PFSK-1 (cell line): Measurements from ENCODE around the gene PRKRIP1.

Source experiments
- FOXP2 ChIP-seq: optimal IDR thresholded peaks from 2 replicates; pipeline ENCODE3; 2011; ENCODE audit warnings: borderline replicate concordance, control low read depth, inconsistent platforms; ENCODE audit not compliant: insufficient read depth; ENCODE audit errors: extremely low read length, extremely low read depth
- POLR2AphosphoS5 ChIP-seq: IDR thresholded peaks from 2 replicates; pipeline ENCODE4 v1.6.1; 2012; ENCODE audit warnings: low read depth, mild to moderate bottlenecking, control low read depth, low read length, moderate library complexity
- SIN3A ChIP-seq: IDR thresholded peaks from 2 replicates; pipeline ENCODE4 v1.6.1; 2012; ENCODE audit warnings: mild to moderate bottlenecking, low read length, moderate library complexity, borderline replicate concordance; ENCODE audit not compliant: insufficient read depth
- TAF1 ChIP-seq: IDR thresholded peaks from 2 replicates; pipeline ENCODE4 v1.6.1; 2012; ENCODE audit warnings: low read length, control low read depth, borderline replicate concordance; ENCODE audit not compliant: insufficient read depth
- TF ChIP-seq, protein P1 (sequence below), 2 experiments: IDR thresholded peaks; 2 replicates each; pipeline versions ENCODE4 v1.6.1 to v1.8.0; 2011 to 2012; ENCODE audit warnings: low read depth in 2 of 2, low read length in 2 of 2, control low read depth in 1 of 2, inconsistent platforms in 1 of 2, mild to moderate bottlenecking in 1 of 2, moderate library complexity in 1 of 2; ENCODE audit not compliant: insufficient read depth in 1 of 2

The PRKRIP1 gene

GRCh38 chr7:102389810-102390209 lies 6.4 kb upstream of the PRKRIP1 start:
- no peak for TF ChIP-seq SIN3A
- no peak for TF ChIP-seq FOXP2
- TF ChIP-seq, protein P1, sequence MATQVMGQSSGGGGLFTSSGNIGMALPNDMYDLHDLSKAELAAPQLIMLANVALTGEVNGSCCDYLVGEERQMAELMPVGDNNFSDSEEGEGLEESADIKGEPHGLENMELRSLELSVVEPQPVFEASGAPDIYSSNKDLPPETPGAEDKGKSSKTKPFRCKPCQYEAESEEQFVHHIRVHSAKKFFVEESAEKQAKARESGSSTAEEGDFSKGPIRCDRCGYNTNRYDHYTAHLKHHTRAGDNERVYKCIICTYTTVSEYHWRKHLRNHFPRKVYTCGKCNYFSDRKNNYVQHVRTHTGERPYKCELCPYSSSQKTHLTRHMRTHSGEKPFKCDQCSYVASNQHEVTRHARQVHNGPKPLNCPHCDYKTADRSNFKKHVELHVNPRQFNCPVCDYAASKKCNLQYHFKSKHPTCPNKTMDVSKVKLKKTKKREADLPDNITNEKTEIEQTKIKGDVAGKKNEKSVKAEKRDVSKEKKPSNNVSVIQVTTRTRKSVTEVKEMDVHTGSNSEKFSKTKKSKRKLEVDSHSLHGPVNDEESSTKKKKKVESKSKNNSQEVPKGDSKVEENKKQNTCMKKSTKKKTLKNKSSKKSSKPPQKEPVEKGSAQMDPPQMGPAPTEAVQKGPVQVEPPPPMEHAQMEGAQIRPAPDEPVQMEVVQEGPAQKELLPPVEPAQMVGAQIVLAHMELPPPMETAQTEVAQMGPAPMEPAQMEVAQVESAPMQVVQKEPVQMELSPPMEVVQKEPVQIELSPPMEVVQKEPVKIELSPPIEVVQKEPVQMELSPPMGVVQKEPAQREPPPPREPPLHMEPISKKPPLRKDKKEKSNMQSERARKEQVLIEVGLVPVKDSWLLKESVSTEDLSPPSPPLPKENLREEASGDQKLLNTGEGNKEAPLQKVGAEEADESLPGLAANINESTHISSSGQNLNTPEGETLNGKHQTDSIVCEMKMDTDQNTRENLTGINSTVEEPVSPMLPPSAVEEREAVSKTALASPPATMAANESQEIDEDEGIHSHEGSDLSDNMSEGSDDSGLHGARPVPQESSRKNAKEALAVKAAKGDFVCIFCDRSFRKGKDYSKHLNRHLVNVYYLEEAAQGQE (IDR thresholded peaks at IDR 0.05; ENCODE audit: insufficient read depth in 1 of 2, low read depth in 2 of 2, low read length in 2 of 2): no peak
- TF ChIP-seq POLR2AphosphoS5: no peak
- no peak for TF ChIP-seq TAF1

DNA sequence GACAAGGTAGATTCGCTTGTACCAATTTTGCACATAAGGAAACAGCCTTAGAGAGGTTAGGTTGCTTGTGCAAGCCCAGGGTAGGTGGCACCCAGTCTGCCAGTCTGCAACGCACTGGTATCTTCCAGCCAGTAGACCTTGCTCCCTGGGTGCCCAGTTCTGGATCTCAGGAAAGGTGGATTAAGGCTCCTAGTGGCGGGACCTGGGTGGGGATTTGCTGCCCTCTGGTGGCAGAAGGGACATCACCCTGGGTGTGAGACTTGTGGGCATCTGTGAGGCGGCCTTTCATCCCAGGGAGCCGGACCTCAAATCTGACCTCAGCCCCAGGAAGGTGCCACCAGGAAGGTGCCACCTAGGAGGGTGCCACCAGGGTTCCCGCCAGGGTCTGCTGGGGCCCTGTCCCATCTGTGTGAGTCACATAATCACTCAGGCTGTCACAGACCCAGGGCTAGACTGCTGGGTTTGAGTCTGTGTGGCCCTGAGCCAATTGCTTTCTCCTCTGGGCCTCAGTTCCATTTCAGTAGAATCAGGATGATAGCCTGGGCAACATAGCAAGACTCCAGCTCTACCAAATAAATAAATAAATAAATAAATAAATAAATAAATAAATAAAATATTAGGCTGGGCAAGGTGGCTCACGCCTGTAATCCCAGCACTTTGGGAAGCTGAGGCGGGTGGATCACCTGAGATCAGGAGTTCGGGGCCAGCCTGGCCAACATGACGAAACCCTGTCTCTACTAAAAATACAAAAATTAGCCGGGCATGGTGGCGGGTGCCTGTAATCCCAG lies 5.3 kb upstream of the PRKRIP1 start:
- TF ChIP-seq SIN3A (no peak), FOXP2 (no peak), POLR2AphosphoS5 (no peak), TAF1 (no peak)
- TF ChIP-seq, protein P1 (IDR thresholded peaks at IDR 0.05; ENCODE audit: insufficient read depth in 1 of 2, low read depth in 2 of 2, low read length in 2 of 2): no peak

DNA sequence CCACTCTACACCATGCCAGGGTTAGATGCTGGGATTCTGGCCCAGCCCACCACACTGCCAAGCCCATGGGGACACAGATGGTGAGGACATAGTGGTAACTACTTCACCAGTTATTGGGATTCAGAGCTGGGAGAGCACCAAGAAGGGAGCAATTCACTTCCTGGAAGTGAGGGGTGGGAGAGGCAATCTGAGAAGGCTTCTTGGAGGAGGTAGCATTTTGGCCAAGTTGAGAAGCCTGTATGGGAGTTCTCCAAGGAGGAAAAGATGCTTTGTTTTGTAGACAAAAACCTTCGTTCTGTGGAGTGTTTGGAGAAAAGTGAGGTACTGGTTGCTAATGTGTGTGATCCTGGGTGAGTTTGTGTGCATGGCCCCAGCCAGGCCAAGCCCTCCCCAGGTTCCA lies 3.8 kb upstream of the PRKRIP1 start:
- TF ChIP-seq FOXP2: no peak
- TF ChIP-seq POLR2AphosphoS5: no peak
- TF ChIP-seq, protein P1 (IDR thresholded peaks at IDR 0.05; ENCODE audit: insufficient read depth in 1 of 2, low read depth in 2 of 2, low read length in 2 of 2): no peak
- TF ChIP-seq TAF1: no peak
- TF ChIP-seq SIN3A: no peak

DNA sequence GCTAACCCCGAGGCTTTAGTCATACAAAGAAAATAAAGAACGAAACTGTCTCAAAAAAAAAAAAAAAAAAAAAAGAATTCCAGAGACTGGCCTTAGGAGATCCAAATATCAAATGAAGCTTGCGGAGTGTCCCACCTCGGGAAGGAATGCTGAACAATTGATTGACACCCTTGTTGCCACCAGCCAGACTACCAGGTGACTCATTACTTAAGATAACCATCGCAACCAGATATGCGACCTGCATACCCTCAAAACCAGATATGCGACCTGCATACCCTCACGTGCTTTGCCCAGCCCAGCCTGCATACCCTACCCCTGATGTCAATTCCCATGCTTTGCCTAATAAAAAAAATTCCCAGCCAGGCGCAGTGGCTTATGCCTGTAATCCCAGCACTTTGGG lies 2.7 kb upstream of the PRKRIP1 start:
- no peak for TF ChIP-seq TAF1
- TF ChIP-seq SIN3A: no peak
- TF ChIP-seq FOXP2: no peak
- TF ChIP-seq, protein P1 (IDR thresholded peaks at IDR 0.05; ENCODE audit: insufficient read depth in 1 of 2, low read depth in 2 of 2, low read length in 2 of 2): no peak
- no peak for TF ChIP-seq POLR2AphosphoS5

- no peak for TF ChIP-seq FOXP2
- TF ChIP-seq, protein P1 (IDR thresholded peaks at IDR 0.05; ENCODE audit: insufficient read depth in 1 of 2, low read depth in 2 of 2, low read length in 2 of 2): no peak
- no peak for TF ChIP-seq SIN3A
- TF ChIP-seq POLR2AphosphoS5: no peak
- no peak for TF ChIP-seq TAF1
Observed at GRCh38 chr7:102395592-102395872, 631 bp upstream of the PRKRIP1 start.
